ENCODE results near the gene CCDC122.

Gene CCDC122

DNA sequence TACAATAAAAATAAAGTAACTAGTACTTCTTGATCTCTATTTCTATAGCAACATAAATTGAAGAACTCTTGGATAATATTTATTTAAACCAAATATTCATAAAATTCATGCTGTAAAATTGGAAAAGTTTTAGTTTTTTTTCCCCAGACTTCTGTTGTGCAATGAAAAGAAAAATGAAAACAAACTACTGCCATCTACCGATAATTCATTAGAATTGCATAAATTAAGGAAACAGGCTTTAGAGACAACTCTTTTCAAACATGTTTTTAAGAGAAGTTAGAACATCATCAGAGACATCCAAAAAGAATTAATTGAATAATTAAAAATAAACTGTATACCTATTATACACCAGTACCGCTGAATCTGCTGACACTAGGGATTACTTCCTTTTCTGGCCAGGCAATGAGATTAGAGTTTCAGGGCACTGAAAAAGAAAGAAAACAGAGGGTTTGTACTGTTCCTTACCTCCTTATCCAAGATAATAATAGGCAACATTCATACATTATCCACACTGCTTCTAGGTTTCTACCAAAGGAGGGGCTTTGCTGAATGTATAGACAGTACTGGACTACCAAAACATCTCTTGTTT, 4.9 kb downstream of the CCDC122 start:
- Histone ChIP-seq H3K79me2 (ENCODE audit: control insufficient read depth, insufficient read depth, low read length) (no peaks in the 10 kb centered on the region), H3K56ac (ENCODE audit: low read length) (no peak overlapping the region), H4K8ac (ENCODE audit: low read depth, low read length) (no peak overlapping the region), H3K4ac (ENCODE audit: low read depth, low read length) (no peak overlapping the region), H2BK5ac (ENCODE audit: low read length) (no peak overlapping the region), H2BK120ac (ENCODE audit: low read depth, low read length) (no peak overlapping the region), H4K5ac (ENCODE audit: low read length) (no peak overlapping the region), H3K36me3 (ENCODE audit: control insufficient read depth, insufficient read depth, low read length) (no peaks in the 10 kb centered on the region), H3K79me1 (ENCODE audit: low read length) (no peaks in the 10 kb centered on the region), H3K27me3 (ENCODE audit: insufficient read depth, low read length, poor library complexity) (no peaks in the 10 kb centered on the region), H3K18ac (ENCODE audit: low read length) (no peak overlapping the region), H3K27ac (ENCODE audit: low read depth, low read length) (no peak overlapping the region), H2AK5ac (ENCODE audit: low read length) (no peak overlapping the region), H2BK15ac (replicated peaks; ENCODE audit: low read depth) (no peak overlapping the region), H3K9ac (ENCODE audit: low read length) (no peak overlapping the region), H3K4me1 (ENCODE audit: control insufficient read depth, low read depth, low read length) (peaks cover 7% of the 10 kb centered on the region), H3K4me2 (ENCODE audit: low read length) (no peak overlapping the region), H3K23ac (ENCODE audit: low read length) (no peak overlapping the region), H3K4me3 (ENCODE audit: low read length) (no peak overlapping the region)
- WGBS (ENCODE audit: extremely low coverage, insufficient coverage, low lambda C conversion rate) = no CpG with 5 or more reads among the region's 2 CpGs
- peak; percentile 25 for DNase-seq

DNA sequence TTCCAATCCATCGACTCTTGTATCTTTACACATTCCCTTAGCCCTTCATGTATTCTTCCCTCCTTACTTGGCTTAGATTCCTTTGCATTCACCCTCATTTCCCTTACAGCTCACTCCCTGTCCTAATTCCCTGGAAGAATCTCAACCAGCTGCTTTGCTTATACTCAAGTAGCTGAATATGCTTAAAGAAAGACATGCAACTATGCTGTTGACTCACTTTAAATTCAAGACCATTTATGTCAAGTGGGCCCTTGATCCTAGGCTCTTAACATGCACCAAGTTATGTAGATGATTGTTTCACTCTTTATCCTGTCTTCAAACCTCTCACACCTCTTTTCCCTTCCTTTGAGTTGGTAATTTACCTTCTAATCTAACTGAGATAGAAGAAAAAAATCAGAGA, 7.4 kb downstream of the CCDC122 start:
- no peak overlapping the region for H2BK15ac ChIP-seq (replicated peaks; ENCODE audit: low read depth)
- no peak overlapping the region for H3K27ac ChIP-seq (ENCODE audit: low read depth, low read length)
- H2AK5ac ChIP-seq (ENCODE audit: low read length) = no peak overlapping the region
- H2BK5ac ChIP-seq (ENCODE audit: low read length) = no peak overlapping the region
- no peaks in the 10 kb centered on the region for H3K27me3 ChIP-seq (ENCODE audit: insufficient read depth, low read length, poor library complexity)
- no peak overlapping the region for H4K8ac ChIP-seq (ENCODE audit: low read depth, low read length)
- no CpG with 5 or more reads among the region's 1 CpG for WGBS (ENCODE audit: extremely low coverage, insufficient coverage, low lambda C conversion rate)
- DNase-seq = no peak
- H3K4me2 ChIP-seq (ENCODE audit: low read length) = no peak overlapping the region
- H3K36me3 ChIP-seq (ENCODE audit: control insufficient read depth, insufficient read depth, low read length) = no peaks in the 10 kb centered on the region
- H4K5ac ChIP-seq (ENCODE audit: low read length) = no peak overlapping the region
- H3K56ac ChIP-seq (ENCODE audit: low read length) = no peak overlapping the region
- H3K18ac ChIP-seq (ENCODE audit: low read length) = no peak overlapping the region
- no peak overlapping the region for H3K4ac ChIP-seq (ENCODE audit: low read depth, low read length)
- no peaks in the 10 kb centered on the region for H3K4me1 ChIP-seq (ENCODE audit: control insufficient read depth, low read depth, low read length)
- no peaks in the 10 kb centered on the region for H3K79me2 ChIP-seq (ENCODE audit: control insufficient read depth, insufficient read depth, low read length)
- no peak overlapping the region for H3K23ac ChIP-seq (ENCODE audit: low read length)
- H2BK120ac ChIP-seq (ENCODE audit: low read depth, low read length) = no peak overlapping the region
- H3K79me1 ChIP-seq (ENCODE audit: low read length) = no peaks in the 10 kb centered on the region
- H3K9ac ChIP-seq (ENCODE audit: low read length) = no peak overlapping the region
- H3K4me3 ChIP-seq (ENCODE audit: low read length) = no peak overlapping the region

DNA sequence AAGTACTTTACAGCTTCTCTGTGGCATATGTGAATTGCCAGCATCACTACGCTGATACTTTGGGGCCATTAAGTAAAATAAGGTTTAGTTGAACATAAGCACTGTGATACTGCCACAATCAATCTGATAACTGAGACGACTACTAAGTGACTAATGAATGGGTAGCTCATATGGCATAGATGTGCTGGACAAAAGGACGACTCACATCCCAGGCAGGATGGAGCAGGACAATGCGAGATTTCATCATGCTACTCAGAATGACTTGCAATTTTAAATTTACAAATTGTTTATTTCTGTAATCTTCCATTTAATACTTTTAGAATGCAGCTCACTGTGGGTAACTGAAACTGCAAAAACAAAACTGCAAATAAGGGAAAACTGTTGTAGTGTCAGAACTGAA, 13.6 kb downstream of the CCDC122 start:
- no peaks in the 10 kb centered on the region for H3K36me3 ChIP-seq (ENCODE audit: control insufficient read depth, insufficient read depth, low read length)
- WGBS (ENCODE audit: extremely low coverage, insufficient coverage, low lambda C conversion rate) = no CpG with 5 or more reads among the region's 4 CpGs
- no peaks in the 10 kb centered on the region for H3K79me2 ChIP-seq (ENCODE audit: control insufficient read depth, insufficient read depth, low read length)
- H3K4me1 ChIP-seq (ENCODE audit: control insufficient read depth, low read depth, low read length) = no peaks in the 10 kb centered on the region
- no peak for DNase-seq
- no peaks in the 10 kb centered on the region for H3K27me3 ChIP-seq (ENCODE audit: insufficient read depth, low read length, poor library complexity)
- H3K4me3 ChIP-seq (ENCODE audit: low read length) = no peak overlapping the region
- no peak overlapping the region for H3K18ac ChIP-seq (ENCODE audit: low read length)
- H3K23ac ChIP-seq (ENCODE audit: low read length) = no peak overlapping the region
- H4K5ac ChIP-seq (ENCODE audit: low read length) = no peak overlapping the region
- H3K4me2 ChIP-seq (ENCODE audit: low read length) = no peak overlapping the region
- no peak overlapping the region for H3K27ac ChIP-seq (ENCODE audit: low read depth, low read length)
- no peak overlapping the region for H4K8ac ChIP-seq (ENCODE audit: low read depth, low read length)
- H2BK15ac ChIP-seq (replicated peaks; ENCODE audit: low read depth) = no peak overlapping the region
- no peak overlapping the region for H3K4ac ChIP-seq (ENCODE audit: low read depth, low read length)
- H2AK5ac ChIP-seq (ENCODE audit: low read length) = no peak overlapping the region
- no peak overlapping the region for H3K9ac ChIP-seq (ENCODE audit: low read length)
- H2BK5ac ChIP-seq (ENCODE audit: low read length) = no peak overlapping the region
- no peak overlapping the region for H2BK120ac ChIP-seq (ENCODE audit: low read depth, low read length)
- H3K79me1 ChIP-seq (ENCODE audit: low read length) = no peaks in the 10 kb centered on the region
- H3K56ac ChIP-seq (ENCODE audit: low read length) = no peak overlapping the region

DNA sequence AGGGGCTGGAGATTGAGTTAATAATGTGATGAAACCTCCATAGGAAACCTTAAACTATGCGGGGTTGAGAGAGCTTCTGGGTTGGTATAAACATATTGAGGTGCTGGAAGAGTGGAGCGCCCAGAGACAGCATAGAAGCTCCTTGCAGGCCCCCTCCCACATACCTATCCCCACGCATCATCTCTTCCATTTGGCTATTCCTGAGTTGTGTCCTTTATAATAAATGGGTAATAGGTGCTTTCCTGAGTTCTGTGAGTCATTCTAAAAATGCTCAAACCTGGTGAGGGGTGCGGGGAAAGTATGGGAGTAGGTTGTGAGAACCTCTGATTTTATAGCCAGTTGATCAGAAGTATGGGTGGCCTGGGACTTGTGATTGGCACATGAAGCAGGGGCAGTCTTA, 14.6 kb downstream of the CCDC122 start:
- no peak overlapping the region for H2AK5ac ChIP-seq (ENCODE audit: low read length)
- no peaks in the 10 kb centered on the region for H3K4me1 ChIP-seq (ENCODE audit: control insufficient read depth, low read depth, low read length)
- H3K23ac ChIP-seq (ENCODE audit: low read length) = no peak overlapping the region
- H3K27me3 ChIP-seq (ENCODE audit: insufficient read depth, low read length, poor library complexity) = no peaks in the 10 kb centered on the region
- no peak for DNase-seq
- no peak overlapping the region for H2BK5ac ChIP-seq (ENCODE audit: low read length)
- H3K36me3 ChIP-seq (ENCODE audit: control insufficient read depth, insufficient read depth, low read length) = no peaks in the 10 kb centered on the region
- no peaks in the 10 kb centered on the region for H3K79me2 ChIP-seq (ENCODE audit: control insufficient read depth, insufficient read depth, low read length)
- no peaks in the 10 kb centered on the region for H3K79me1 ChIP-seq (ENCODE audit: low read length)
- H3K27ac ChIP-seq (ENCODE audit: low read depth, low read length) = no peak overlapping the region
- no peak overlapping the region for H2BK15ac ChIP-seq (replicated peaks; ENCODE audit: low read depth)
- no peak overlapping the region for H4K5ac ChIP-seq (ENCODE audit: low read length)
- no peak overlapping the region for H3K56ac ChIP-seq (ENCODE audit: low read length)
- no CpG with 5 or more reads among the region's 4 CpGs for WGBS (ENCODE audit: extremely low coverage, insufficient coverage, low lambda C conversion rate)
- H3K4me3 ChIP-seq (ENCODE audit: low read length) = no peak overlapping the region
- H2BK120ac ChIP-seq (ENCODE audit: low read depth, low read length) = no peak overlapping the region
- no peak overlapping the region for H3K4me2 ChIP-seq (ENCODE audit: low read length)
- H3K9ac ChIP-seq (ENCODE audit: low read length) = no peak overlapping the region
- no peak overlapping the region for H3K4ac ChIP-seq (ENCODE audit: low read depth, low read length)
- H4K8ac ChIP-seq (ENCODE audit: low read depth, low read length) = no peak overlapping the region
- H3K18ac ChIP-seq (ENCODE audit: low read length) = no peak overlapping the region

DNA sequence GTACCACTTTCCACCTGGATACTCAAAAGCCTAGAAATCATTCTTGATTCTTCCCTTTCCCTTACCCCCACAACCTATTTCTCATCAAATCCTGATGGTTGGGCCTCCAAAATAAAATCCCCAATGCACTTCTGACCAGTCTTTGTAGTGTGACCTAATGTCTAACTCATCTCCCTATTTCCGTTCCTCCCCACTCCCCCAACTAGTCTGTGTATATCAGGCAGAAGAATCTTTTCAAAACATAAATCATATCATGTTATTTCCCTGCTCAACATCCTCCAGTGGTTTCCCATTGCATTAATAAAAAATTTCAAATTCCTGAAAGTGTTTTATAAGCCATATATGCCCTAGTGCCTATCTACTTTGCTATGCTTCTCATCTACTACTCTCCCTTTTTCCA, 17.7 kb downstream of the CCDC122 start:
- no peaks in the 10 kb centered on the region for H3K79me1 ChIP-seq (ENCODE audit: low read length)
- H3K9ac ChIP-seq (ENCODE audit: low read length) = no peak overlapping the region
- H3K4me3 ChIP-seq (ENCODE audit: low read length) = no peak overlapping the region
- no peak overlapping the region for H3K4me2 ChIP-seq (ENCODE audit: low read length)
- H3K27me3 ChIP-seq (ENCODE audit: insufficient read depth, low read length, poor library complexity) = no peaks in the 10 kb centered on the region
- no peak overlapping the region for H3K27ac ChIP-seq (ENCODE audit: low read depth, low read length)
- no peak overlapping the region for H4K8ac ChIP-seq (ENCODE audit: low read depth, low read length)
- H2BK120ac ChIP-seq (ENCODE audit: low read depth, low read length) = no peak overlapping the region
- H3K4ac ChIP-seq (ENCODE audit: low read depth, low read length) = no peak overlapping the region
- H2BK5ac ChIP-seq (ENCODE audit: low read length) = no peak overlapping the region
- DNase-seq = no peak
- H4K5ac ChIP-seq (ENCODE audit: low read length) = no peak overlapping the region
- no peaks in the 10 kb centered on the region for H3K36me3 ChIP-seq (ENCODE audit: control insufficient read depth, insufficient read depth, low read length)
- H3K18ac ChIP-seq (ENCODE audit: low read length) = no peak overlapping the region
- no CpG with 5 or more reads among the region's 1 CpG for WGBS (ENCODE audit: extremely low coverage, insufficient coverage, low lambda C conversion rate)
- no peaks in the 10 kb centered on the region for H3K4me1 ChIP-seq (ENCODE audit: control insufficient read depth, low read depth, low read length)
- no peaks in the 10 kb centered on the region for H3K79me2 ChIP-seq (ENCODE audit: control insufficient read depth, insufficient read depth, low read length)
- no peak overlapping the region for H2AK5ac ChIP-seq (ENCODE audit: low read length)
- no peak overlapping the region for H3K56ac ChIP-seq (ENCODE audit: low read length)
- no peak overlapping the region for H3K23ac ChIP-seq (ENCODE audit: low read length)
- no peak overlapping the region for H2BK15ac ChIP-seq (replicated peaks; ENCODE audit: low read depth)

DNA sequence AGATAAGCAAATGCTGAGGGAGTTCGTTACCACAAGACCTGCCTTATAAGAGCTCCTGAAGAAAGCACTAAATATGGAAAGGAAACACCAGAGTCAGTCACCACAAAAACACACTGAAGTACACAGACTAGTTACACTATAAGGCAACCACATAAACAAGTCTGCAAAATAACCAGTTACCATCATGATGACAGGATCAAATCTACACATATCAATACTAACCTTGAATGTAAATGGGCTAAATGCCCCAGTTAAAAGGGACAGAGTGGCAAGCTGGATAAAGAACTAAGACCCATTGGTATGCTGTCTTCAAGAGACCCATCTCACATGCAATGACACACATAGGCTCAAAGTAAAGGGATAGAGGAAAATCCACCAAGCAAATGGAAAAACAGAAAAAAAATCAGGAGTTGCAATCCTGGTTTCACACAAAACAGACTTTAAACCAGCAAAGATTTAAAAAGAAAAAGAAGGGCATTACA, 26.6 kb downstream of the CCDC122 start:
- H3K4me3 ChIP-seq (ENCODE audit: low read length) = no peak overlapping the region
- H3K79me2 ChIP-seq (ENCODE audit: control insufficient read depth, insufficient read depth, low read length) = no peaks in the 10 kb centered on the region
- no peak overlapping the region for H3K23ac ChIP-seq (ENCODE audit: low read length)
- H3K18ac ChIP-seq (ENCODE audit: low read length) = no peak overlapping the region
- H2BK5ac ChIP-seq (ENCODE audit: low read length) = no peak overlapping the region
- no peak overlapping the region for H3K9ac ChIP-seq (ENCODE audit: low read length)
- no peaks in the 10 kb centered on the region for H3K79me1 ChIP-seq (ENCODE audit: low read length)
- no peak overlapping the region for H2BK15ac ChIP-seq (replicated peaks; ENCODE audit: low read depth)
- no peak overlapping the region for H3K56ac ChIP-seq (ENCODE audit: low read length)
- no peaks in the 10 kb centered on the region for H3K27me3 ChIP-seq (ENCODE audit: insufficient read depth, low read length, poor library complexity)
- no peak overlapping the region for H3K4me2 ChIP-seq (ENCODE audit: low read length)
- no peak overlapping the region for H3K4ac ChIP-seq (ENCODE audit: low read depth, low read length)
- WGBS (ENCODE audit: extremely low coverage, insufficient coverage, low lambda C conversion rate) = no CpG with 5 or more reads among the region's 1 CpG
- H4K8ac ChIP-seq (ENCODE audit: low read depth, low read length) = no peak overlapping the region
- H3K36me3 ChIP-seq (ENCODE audit: control insufficient read depth, insufficient read depth, low read length) = no peaks in the 10 kb centered on the region
- H4K5ac ChIP-seq (ENCODE audit: low read length) = no peak overlapping the region
- H3K4me1 ChIP-seq (ENCODE audit: control insufficient read depth, low read depth, low read length) = no peaks in the 10 kb centered on the region
- DNase-seq = no peak
- no peak overlapping the region for H2AK5ac ChIP-seq (ENCODE audit: low read length)
- no peak overlapping the region for H2BK120ac ChIP-seq (ENCODE audit: low read depth, low read length)
- no peak overlapping the region for H3K27ac ChIP-seq (ENCODE audit: low read depth, low read length)
